SK-N-MC (cell line): ENCODE results near the gene ALKBH4.

Source experiments
- EZH2 ChIP-seq: fragments of 200-600 bp; sonication (generic); IDR thresholded peaks from one replicate; pipeline ENCODE4 v1.6.1; 2017; ENCODE audit warnings: antibody characterized with exemption
- POLR2AphosphoS5 ChIP-seq: IDR thresholded peaks from 2 replicates; pipeline ENCODE4 v1.6.1; 2012; ENCODE audit warnings: mild to moderate bottlenecking, low read depth, low read length, borderline replicate concordance

DNA sequence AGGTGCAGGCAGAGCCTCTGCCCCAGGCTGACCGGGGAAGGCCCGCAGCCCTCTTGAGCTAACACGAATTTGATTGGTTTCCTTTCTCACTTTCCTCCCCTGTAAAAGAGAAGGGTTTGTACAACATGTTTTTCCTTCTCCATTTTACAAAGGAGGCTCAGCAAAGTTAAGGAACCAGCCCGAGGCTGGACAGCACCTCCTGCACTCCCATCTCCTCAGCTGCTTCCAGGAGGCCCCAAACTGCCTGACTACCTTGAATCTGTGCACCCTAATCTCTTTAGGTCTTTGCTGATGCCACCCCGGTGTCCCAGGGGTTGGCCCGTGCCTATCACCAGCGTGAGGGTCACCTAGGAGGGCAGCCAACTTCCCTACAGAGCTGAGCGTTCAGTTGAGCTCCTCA is 4.2 kb downstream of the ALKBH4 start:
- no peak for TF ChIP-seq POLR2AphosphoS5
- TF ChIP-seq EZH2: no peak
